HepG2 (cell line): ENCODE results near the gene PCDH11X. TPM values are rescaled to one million over a fixed set of nuclear protein-coding genes. Genes with fewer than 3 reads are reported as not detected.

ENCODE experiments used
- polyA plus RNA-seq, 8 experiments: library from polyadenylated mRNA; depleted of rRNA in 3 of 8; stranded (reverse) in 7 of 8; unstranded in 1 of 8; fragments of >200 nt; fragmentation: Illumina TruSeq in 4 of 8; extraction: Trizol in 4 of 8; gene quantifications; 2 replicates each; pipeline versions ENCODE4 v1.2.1 to v1.2.3, GENCODE V29; 2011 to 2016; ENCODE audit warnings: low read depth in 4 of 8, missing spikeins in 1 of 8, mixed read lengths in 1 of 8; ENCODE audit not compliant: insufficient read depth in 1 of 8
- small RNA-seq, 3 experiments: library from RNA; depleted of rRNA; stranded (forward); fragments of <200 nt; gene quantifications; one replicate each; pipeline ENCODE3, GENCODE V24; 2012; ENCODE audit warnings: low read depth in 2 of 3, low replicate concordance in 1 of 3; ENCODE audit not compliant: insufficient read length in 3 of 3, insufficient read depth in 2 of 3
- total RNA-seq, 5 experiments: library from RNA; depleted of rRNA; stranded (reverse); fragments of >200 nt; fragmentation: Illumina TruSeq; extraction: Trizol; gene quantifications; 2 replicates each; pipeline ENCODE4 v1.2.3, GENCODE V29; 2016; ENCODE audit warnings: low read depth in 1 of 5

Gene PCDH11X
- total and polyA plus RNA-seq, 2 of the 13 experiments (the other 11 are each of a cell fraction or from before 2014, with no cell fraction given) = not detected

Small RNA genes within 50 kb of the gene (small RNA-seq; reads per million reads assigned to genes)
- 0 reads per million in 3 experiments for gene RNU2-26P
